GM18526 (cell line): ENCODE measurements around the gene MACROD2.

ENCODE experiments used
- POLR2A ChIP-seq: IDR thresholded peaks from 3 replicates; pipeline ENCODE4 v1.6.1; 2011; ENCODE audit not compliant: insufficient read length; ENCODE audit errors: extremely low read depth

The MACROD2 gene

DNA sequence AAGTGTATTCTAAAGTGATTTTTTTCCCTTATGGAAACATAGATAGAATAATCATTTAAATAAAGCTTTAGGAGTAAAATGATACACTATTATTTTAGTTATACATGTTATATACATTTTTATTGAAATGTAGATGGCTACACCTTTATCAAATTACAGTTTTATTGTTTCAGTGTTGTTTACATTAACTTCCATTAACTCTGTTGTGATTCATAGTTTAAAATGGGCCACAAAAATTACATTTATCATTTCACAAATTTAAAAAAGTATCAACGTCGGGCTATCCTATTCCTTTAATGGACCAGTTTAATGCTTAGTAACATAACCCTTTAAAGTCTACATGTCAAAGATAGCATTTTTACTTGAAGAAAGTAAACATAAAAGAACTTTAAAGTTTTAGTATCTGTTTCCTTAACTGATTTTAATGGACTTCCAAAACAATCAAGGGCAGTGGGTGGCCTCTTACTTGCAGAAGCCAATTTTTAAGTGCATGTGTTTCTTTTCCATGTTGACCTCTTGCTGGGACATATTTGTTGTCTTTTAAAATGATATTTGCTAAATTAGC, 389.9 kb downstream of the MACROD2 start:
- TF ChIP-seq POLR2A: no peak

DNA sequence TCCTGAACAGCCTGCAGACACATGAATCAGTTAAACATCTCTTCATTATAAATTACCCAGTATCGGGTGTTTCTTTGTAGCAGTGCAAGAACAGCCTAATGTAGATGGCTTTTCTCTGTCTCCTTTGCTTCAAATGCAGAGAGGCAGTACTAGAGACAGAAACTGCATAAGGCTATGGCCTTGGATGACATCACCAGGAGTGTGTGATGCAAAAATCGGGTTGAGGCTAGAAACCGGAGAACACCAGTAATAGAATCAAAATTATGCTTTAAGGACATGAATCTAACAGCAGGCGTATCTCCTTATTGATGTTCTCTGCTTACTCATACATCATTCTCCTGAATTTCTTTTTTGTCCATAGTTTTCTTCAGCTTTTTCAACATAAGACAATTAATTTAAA, 391.4 kb downstream of the MACROD2 start:
- TF ChIP-seq POLR2A: no peak

DNA sequence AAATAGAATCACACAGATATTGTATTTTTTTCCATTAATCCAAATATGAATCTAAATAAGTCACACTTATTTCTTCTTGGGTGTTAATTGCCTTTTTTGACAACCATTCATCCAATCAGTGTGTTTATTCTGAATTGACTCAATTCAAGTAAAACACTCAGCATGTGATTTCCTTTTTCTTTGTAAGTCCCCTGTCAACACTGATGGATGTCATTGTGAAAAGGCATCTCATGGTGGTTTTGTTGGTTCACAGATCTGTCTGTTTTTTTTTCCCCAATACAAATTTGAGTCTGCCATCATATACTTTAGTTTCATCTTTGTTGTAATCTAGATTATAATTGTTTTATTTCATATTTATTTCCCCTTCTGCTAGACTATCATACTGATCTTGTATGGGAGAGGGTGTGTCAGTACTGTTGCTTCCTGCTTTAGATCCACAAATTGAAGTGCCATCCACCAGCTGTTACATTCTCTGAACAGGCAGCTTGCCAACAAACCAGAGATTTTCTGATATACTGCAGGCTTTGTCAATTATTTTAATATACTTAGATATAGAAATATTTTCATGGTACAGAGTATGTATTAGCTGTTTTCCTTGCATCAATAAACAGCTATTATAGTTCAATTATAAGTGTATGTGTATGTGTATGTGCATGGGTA, 406.3 kb downstream of the MACROD2 start:
- TF ChIP-seq POLR2A: no peak

- no peak for TF ChIP-seq POLR2A
These were observed 409.2 kb downstream of the MACROD2 start for GRCh38 chr20:14404515-14404914.

GRCh38 chr20:14406495-14406894, 411.2 kb downstream of the MACROD2 start:
- TF ChIP-seq POLR2A: no peak

- TF ChIP-seq POLR2A: no peak
These were observed 412.0 kb downstream of the MACROD2 start for GRCh38 chr20:14407336-14407735.

DNA sequence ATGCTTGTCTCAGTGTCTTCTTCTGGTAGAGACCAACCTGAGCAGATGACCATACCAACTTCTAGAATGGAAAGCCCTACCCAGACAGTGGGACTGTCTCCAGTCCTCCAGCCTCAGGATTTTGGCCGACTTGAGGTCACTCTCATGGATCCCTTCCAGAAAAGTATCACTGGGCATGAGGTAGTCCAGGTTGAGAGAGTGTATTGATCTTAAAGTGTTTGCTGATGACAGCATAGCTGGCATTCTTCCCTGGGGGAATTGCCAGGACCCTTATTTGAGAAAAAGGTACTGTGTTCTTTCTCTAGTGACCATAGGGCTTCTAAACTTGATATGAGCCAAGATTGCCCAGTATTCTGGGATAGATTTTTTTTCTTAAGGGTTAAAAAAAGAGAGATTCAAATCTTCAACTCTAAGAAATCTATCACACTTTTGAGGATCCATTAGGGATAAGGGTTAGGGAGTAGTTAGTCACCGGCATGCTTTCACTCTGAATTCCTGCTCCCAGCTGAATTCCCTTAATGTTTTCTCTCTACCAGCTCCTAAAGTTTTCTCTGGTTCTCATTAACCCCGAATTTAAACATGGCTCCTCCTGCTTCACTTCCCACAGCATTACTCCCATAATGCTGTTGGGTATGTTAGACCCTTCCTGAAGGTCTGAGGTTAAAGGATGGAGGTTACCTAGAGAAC, 415.7 kb downstream of the MACROD2 start:
- no peak for TF ChIP-seq POLR2A

GRCh38 chr20:14412065-14412681, 416.9 kb downstream of the MACROD2 start:
- TF ChIP-seq POLR2A: no peak

- no peak for TF ChIP-seq POLR2A
These were observed 418.5 kb downstream of the MACROD2 start for GRCh38 chr20:14413835-14414234.

DNA sequence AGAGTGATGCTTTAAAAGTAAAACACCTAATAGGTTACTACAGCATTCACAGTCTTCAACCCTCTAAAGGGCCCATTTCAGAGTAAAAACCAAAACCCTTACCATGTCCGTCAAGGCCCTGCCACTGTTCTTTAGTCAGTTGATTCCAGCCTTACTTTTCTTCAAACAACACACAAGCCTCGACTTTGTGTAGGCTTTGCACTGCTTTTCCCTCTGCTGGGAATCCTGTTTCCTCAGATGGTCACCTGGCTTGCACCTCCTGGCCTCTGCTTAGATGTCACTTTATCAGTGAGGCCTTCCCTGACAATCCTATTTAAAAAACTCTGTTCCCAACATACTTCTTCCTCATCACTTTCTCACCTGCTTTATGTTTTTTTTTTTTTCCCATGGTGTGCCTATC, 419.2 kb downstream of the MACROD2 start:
- TF ChIP-seq POLR2A: no peak

- TF ChIP-seq POLR2A: no peak
These were observed 420.2 kb downstream of the MACROD2 start for GRCh38 chr20:14415467-14415866.

GRCh38 chr20:14418376-14418775, 423.1 kb downstream of the MACROD2 start:
- TF ChIP-seq POLR2A: no peak

GRCh38 chr20:14422892-14423291, 427.6 kb downstream of the MACROD2 start:
- no peak for TF ChIP-seq POLR2A

GRCh38 chr20:14431568-14431967, 436.3 kb downstream of the MACROD2 start:
- no peak for TF ChIP-seq POLR2A

DNA sequence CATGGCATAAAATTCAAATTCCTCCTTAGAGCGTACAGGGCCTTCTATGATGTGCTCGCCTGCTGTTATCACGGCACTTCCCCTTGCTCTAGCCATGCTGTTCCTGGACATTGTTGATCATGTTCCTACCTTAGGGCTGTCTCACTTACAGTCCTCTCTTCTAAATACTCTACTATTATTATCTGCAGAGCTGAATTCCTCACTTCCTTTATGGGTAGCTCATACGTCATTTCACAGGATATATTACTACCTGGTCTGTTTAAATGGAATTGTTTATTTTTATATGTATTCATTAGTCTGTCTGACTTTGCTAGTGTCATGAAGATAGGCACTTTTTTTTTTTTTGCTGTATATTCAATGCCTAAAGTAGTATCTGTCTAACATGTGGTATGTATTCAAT, 436.8 kb downstream of the MACROD2 start:
- no peak for TF ChIP-seq POLR2A

DNA sequence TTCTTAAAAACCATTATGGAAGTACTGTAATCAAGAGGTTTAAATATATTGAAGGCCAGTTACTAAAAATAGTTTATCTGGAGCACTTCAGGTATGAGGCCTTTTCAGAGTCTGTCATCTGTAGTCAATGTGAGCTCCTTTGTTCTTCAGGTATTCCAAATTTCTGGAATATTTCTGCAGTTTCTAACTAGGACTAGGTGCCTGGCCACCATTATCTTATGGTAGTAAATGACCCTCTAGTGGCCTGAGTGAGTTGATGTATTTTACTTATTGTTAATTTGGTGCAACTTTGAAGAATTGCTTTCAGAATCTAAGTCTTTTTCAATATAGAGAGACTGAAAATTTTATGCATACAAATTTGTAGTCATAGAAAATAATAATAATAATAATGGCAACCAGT, 437.3 kb downstream of the MACROD2 start:
- no peak for TF ChIP-seq POLR2A
